Measurements from ENCODE around the gene NDUFS7. TPM values are rescaled to one million over a fixed set of nuclear protein-coding genes. Genes with fewer than 3 reads are reported as not detected.

NDUFS7 gene
- total and polyA plus RNA-seq, 2 donors (not counting 3 experiments of a cell fraction or from before 2014, with no cell fraction given): 101 to 224 TPM

DNA sequence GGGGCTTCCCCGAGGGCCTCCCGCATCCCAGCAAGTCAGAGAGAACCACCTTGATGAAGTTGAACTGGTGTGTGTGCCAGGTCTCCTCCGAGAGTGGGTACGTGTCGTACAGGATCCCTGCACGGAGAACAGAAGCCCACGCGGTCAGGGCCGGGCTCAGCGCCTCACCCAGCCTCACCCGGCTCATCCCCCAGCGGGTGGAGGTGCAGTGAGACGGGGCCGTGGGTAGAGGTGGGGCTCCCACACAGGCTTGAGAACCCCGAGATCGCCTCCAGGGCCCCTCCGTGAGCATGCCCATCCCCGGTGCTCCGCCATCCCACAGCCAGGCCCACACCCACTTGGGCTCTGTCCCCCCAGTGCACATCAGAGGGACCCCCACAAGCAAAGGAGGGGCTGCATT is 15.4 kb downstream of the NDUFS7 start:
- peaks cover 12% of the 10 kb centered on the region for H3K4me1 ChIP-seq (ENCODE audit: control insufficient read depth, extremely low read depth, insufficient read depth, low read length)
- H3K9me3 ChIP-seq (replicated peaks; ENCODE audit: control insufficient read depth, insufficient read depth, low read length): no peaks in the 10 kb centered on the region
- FAIRE-seq (no peak), DNase-seq (ENCODE audit: low read depth, low spot score) (no peak)
- no peaks in the 10 kb centered on the region for H3K36me3 ChIP-seq (ENCODE audit: control insufficient read depth in 2 of 2, extremely low read depth in 1 of 2, insufficient read depth in 2 of 2, low read length in 2 of 2)
- no peaks in the 10 kb centered on the region for H3K79me2 ChIP-seq (ENCODE audit: control insufficient read depth, insufficient read depth, low read length)
- H3K9me1 ChIP-seq (replicated peaks; ENCODE audit: control insufficient read depth, extremely low read depth, insufficient read depth, low read length): no peaks in the 10 kb centered on the region
- H3K4me2 ChIP-seq (ENCODE audit: insufficient read depth, low read length): no peak overlapping the region
- H4K20me1 ChIP-seq (replicated peaks; ENCODE audit: control insufficient read depth, extremely low read depth, insufficient read depth, low read length): no peaks in the 10 kb centered on the region
- POLR2A ChIA-PET: no interaction called here
- no peak overlapping the region for H3K9ac ChIP-seq (replicated peaks; ENCODE audit: extremely low read depth, insufficient read depth, low read length)
- H3K27ac ChIP-seq (ENCODE audit: insufficient read depth, low read depth, low read length): no peak overlapping the region
- intact Hi-C loops (cut with micrococcal nuclease) (no loop called here), dilution Hi-C loops (cut with MboI; ENCODE audit: extremely low pct_ligation_motif_present, low sequenced_read_pairs) (no loop called here)
- CTCF ChIA-PET: no interaction called here
- no peaks in the 10 kb centered on the region for H3K27me3 ChIP-seq (ENCODE audit: control insufficient read depth in 2 of 2, insufficient read depth in 2 of 2, low read length in 2 of 2)
- TF ChIP-seq FOS (IDR thresholded peaks at IDR 0.05; ENCODE audit: borderline replicate concordance, insufficient read depth, low read length) (no peak), JUN (IDR thresholded peaks at IDR 0.05; ENCODE audit: borderline replicate concordance, insufficient read depth, insufficient read length, low read depth) (no peak), POLR2AphosphoS5 (IDR thresholded peaks at IDR 0.05; ENCODE audit: insufficient read depth, low read depth, low read length) (no peak)
- no TSS peak for BruUV-seq (replicated peaks)
- no peak overlapping the region for H3K4me3 ChIP-seq (replicated peaks in 1 of 3; ENCODE audit: insufficient read depth in 1 of 3, low read depth in 1 of 3, low read length in 3 of 3)
- no peak overlapping the region for H2AFZ ChIP-seq (ENCODE audit: low read depth, low read length)

DNA sequence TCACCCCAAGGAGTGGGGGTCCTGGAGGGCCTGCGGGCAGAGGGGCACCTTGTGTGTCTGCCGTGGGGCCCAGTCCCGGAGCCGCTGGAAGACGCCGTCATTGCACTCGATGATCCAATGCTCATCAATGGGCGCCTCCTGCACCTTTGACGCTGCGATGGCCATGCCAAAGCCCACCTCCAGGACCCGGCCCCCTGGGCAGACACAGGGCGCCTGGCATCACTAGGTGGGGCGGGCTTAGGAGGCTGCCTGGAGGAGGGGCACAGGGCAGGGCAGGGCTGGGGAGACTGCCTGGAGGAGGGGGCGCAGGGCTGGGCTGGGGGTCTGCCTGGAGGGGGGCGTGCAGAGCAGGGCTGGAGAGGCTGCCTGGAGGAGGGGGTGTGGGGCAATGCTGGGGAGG is 16.0 kb downstream of the NDUFS7 start:
- CTCF ChIA-PET: no interaction called here
- Histone ChIP-seq H3K4me1 (ENCODE audit: control insufficient read depth, extremely low read depth, insufficient read depth, low read length) (peaks cover 12% of the 10 kb centered on the region), H3K36me3 (ENCODE audit: control insufficient read depth in 2 of 2, extremely low read depth in 1 of 2, insufficient read depth in 2 of 2, low read length in 2 of 2) (no peaks in the 10 kb centered on the region), H3K27ac (ENCODE audit: insufficient read depth, low read depth, low read length) (no peak overlapping the region), H3K9me1 (replicated peaks; ENCODE audit: control insufficient read depth, extremely low read depth, insufficient read depth, low read length) (no peaks in the 10 kb centered on the region), H3K79me2 (ENCODE audit: control insufficient read depth, insufficient read depth, low read length) (no peaks in the 10 kb centered on the region), H3K4me2 (ENCODE audit: insufficient read depth, low read length) (no peak overlapping the region), H2AFZ (ENCODE audit: low read depth, low read length) (no peak overlapping the region), H3K9ac (replicated peaks; ENCODE audit: extremely low read depth, insufficient read depth, low read length) (no peak overlapping the region), H3K27me3 (ENCODE audit: control insufficient read depth in 2 of 2, insufficient read depth in 2 of 2, low read length in 2 of 2) (no peaks in the 10 kb centered on the region), H4K20me1 (replicated peaks; ENCODE audit: control insufficient read depth, extremely low read depth, insufficient read depth, low read length) (no peaks in the 10 kb centered on the region), H3K9me3 (replicated peaks; ENCODE audit: control insufficient read depth, insufficient read depth, low read length) (no peaks in the 10 kb centered on the region), H3K4me3 (replicated peaks in 1 of 3; ENCODE audit: insufficient read depth in 1 of 3, low read depth in 1 of 3, low read length in 3 of 3) (no peak overlapping the region)
- dilution Hi-C loops (cut with MboI; ENCODE audit: extremely low pct_ligation_motif_present, low sequenced_read_pairs) (no loop called here), intact Hi-C loops (cut with micrococcal nuclease) (loop anchor here (10.0 kb wide), 1 partner anchor 195 kb away; the partner anchor contains the start of gene MBD3)
- POLR2A ChIA-PET: no interaction called here
- no TSS peak for BruUV-seq (replicated peaks)
- FAIRE-seq: no peak
- no peak for TF ChIP-seq FOS (IDR thresholded peaks at IDR 0.05; ENCODE audit: borderline replicate concordance, insufficient read depth, low read length)
- no peak for TF ChIP-seq JUN (IDR thresholded peaks at IDR 0.05; ENCODE audit: borderline replicate concordance, insufficient read depth, insufficient read length, low read depth)
- TF ChIP-seq POLR2AphosphoS5 (IDR thresholded peaks at IDR 0.05; ENCODE audit: insufficient read depth, low read depth, low read length): no peak
- TF ChIP-seq EZH2 (IDR thresholded peaks at IDR 0.05; ENCODE audit: borderline replicate concordance, low read depth, low read length, severe bottlenecking): no peak
- TF ChIP-seq, protein P1, sequence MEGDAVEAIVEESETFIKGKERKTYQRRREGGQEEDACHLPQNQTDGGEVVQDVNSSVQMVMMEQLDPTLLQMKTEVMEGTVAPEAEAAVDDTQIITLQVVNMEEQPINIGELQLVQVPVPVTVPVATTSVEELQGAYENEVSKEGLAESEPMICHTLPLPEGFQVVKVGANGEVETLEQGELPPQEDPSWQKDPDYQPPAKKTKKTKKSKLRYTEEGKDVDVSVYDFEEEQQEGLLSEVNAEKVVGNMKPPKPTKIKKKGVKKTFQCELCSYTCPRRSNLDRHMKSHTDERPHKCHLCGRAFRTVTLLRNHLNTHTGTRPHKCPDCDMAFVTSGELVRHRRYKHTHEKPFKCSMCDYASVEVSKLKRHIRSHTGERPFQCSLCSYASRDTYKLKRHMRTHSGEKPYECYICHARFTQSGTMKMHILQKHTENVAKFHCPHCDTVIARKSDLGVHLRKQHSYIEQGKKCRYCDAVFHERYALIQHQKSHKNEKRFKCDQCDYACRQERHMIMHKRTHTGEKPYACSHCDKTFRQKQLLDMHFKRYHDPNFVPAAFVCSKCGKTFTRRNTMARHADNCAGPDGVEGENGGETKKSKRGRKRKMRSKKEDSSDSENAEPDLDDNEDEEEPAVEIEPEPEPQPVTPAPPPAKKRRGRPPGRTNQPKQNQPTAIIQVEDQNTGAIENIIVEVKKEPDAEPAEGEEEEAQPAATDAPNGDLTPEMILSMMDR (IDR thresholded peaks at IDR 0.05; ENCODE audit: extremely low read depth in 1 of 2, insufficient read depth in 1 of 2, low read depth in 1 of 2, low read length in 2 of 2): no peak
- no peak for TF ChIP-seq MYC (IDR thresholded peaks at IDR 0.05; ENCODE audit: low read depth, low read length)
- no peak for TF ChIP-seq GATA2 (IDR thresholded peaks at IDR 0.05; ENCODE audit: insufficient read depth, insufficient read length, low read depth, low read length)
- no peak for TF ChIP-seq POLR2A (IDR thresholded peaks at IDR 0.05; ENCODE audit: low read depth, low read length)
- TF ChIP-seq, protein P2, sequence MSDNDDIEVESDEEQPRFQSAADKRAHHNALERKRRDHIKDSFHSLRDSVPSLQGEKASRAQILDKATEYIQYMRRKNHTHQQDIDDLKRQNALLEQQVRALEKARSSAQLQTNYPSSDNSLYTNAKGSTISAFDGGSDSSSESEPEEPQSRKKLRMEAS (IDR thresholded peaks at IDR 0.05; ENCODE audit: insufficient read depth, insufficient read length): no peak
- DNase-seq (ENCODE audit: low read depth, low spot score): no peak
